ENCODE data around the gene GCNT1.
"Not testable (repeated sequence)": the region's sequence is repeated elsewhere in the genome, so short reads cannot be mapped to it uniquely, and the experiment has no call there.

GCNT1 gene

DNA sequence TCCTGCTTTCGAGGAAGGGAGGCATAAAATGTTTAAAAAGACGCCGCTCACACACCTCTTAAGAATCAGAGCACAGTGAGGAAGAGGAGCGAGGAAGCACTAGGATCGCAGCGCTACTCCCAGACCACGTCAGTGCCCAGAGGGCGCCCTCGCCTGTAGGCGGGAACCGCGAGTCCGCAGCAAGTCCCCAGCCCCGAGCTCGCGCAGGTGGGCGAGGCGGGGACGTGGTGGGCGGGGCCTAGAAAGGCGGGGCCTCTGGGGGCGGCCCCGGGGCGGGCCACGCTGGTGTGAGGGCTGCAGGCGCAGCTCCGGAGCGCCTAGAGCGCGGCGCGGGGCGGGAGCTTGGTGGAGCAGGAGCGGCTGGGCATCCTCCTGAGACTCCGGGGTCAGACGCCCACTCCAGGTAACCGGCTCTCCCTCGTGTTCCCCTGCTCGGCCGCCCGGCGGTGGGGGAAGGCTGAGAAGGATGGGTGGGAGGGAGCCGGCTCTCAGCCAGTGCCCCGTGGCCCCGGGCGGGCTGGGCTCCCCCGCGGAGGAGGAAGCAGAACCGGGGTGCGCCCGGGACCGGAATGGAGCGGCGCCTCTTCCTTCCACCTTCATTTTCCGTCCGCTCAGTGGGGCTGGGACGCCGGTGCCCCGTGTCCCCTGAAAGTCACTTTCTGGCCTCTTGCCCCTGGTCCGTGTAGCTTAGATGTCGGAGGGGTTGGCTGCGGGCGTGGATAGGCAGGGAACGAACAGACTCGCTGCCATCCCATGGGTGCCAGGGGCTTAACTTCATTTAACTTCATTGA is at the start of gene GCNT1:
Gene GCNT1, plus strand, starts transcription at position 280 of the 791 bp plus-strand sequence. CDS start 43,200 bp downstream, outside the sequence.
- DNase-seq = peak; percentile 87

GRCh38 chr9:76412638-76413037 is 46.3 kb upstream of the GCNT1 start:
- DNase-seq = no peak

DNA sequence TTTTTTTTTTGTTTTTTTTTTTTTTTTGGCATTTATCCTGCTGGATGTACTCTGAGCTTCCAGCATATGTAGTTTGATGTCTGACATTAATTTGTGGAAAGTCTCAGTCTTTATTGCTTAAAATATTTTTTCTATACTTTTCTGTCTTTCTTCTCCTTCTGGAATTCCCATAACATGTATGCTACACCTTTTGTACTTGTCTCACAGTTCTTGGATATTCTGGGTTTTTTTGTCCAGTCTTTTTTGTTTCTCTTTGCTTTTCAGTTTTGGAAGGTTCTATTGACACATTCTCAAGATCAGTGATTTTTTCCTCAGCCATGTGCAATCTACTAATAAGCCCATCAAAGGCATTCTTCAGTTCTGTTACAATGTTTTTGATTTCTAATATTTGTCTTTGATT is 45.3 kb upstream of the GCNT1 start:
- no peak for DNase-seq

GRCh38 chr9:76414661-76415060 is 44.3 kb upstream of the GCNT1 start:
- DNase-seq = no peak

DNA sequence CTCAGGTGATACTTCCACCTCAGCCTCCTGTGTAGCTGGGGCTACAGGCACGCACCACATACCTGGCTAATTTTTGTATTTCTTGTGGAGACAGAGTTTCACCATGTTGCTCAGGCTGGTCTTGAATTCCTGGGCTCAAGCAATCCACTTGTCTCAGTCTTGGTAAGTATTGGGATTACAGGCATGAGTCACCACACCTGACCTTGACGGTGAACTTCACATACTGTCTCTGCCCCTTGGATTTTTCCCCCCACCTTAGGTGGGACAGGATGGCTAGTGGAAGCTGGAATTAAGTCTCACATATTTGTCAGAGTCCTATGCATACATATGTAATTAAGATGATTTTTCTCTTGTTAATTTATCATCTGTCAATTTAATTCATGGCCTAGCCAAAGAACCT is 43.8 kb upstream of the GCNT1 start:
- no peak for DNase-seq

DNA sequence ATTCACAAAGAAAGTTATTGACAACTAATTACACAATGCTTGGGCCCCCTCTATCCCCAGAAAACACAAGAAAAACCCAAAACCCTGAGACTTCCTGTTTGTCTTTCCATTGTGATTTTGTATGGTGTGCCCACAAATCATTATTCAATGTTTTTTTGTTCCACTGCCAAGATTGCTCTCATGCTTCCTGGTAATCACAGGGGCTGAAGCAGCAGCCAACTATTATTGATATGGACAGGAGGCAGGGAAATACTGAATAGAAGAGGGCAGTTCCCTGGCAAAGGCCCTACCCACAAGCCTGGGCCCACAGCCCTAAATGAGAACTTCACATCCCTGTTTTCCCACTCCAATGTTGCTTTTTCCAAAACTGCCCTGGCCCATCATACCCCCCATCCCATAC is 43.3 kb upstream of the GCNT1 start:
- no peak for DNase-seq

- no peak for DNase-seq
These were observed 41.6 kb upstream of the GCNT1 start for GRCh38 chr9:76417394-76417793.

- no peak for DNase-seq
These were observed 39.1 kb upstream of the GCNT1 start for GRCh38 chr9:76419782-76420380.

- no peak for DNase-seq
These were observed 35.5 kb upstream of the GCNT1 start for GRCh38 chr9:76423216-76424177.

GRCh38 chr9:76424491-76424890 is 34.5 kb upstream of the GCNT1 start:
- DNase-seq = no peak

GRCh38 chr9:76425677-76426453 is 33.1 kb upstream of the GCNT1 start:
- DNase-seq = no peak

GRCh38 chr9:76426807-76427419 is 32.1 kb upstream of the GCNT1 start:
- DNase-seq = no peak

DNA sequence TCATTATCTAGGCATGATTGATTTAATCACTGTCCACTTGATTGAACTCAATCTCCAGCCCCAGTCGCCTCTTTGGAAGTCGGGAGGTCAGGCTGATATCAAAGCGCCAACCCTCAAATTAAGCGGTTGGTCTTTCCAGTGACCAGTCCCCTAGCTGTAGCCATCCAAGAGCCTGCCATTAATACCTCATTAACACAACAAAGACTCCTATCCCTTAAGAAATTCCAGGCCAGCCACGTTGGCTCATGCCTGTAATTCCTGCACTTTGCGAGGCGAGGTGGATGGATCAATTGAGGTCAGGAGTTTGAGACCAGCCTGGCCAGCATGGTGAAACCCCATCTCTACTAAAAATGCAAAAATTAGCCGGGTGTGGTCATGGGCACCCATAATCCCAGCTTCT is 27.4 kb upstream of the GCNT1 start:
- DNase-seq = no peak

GRCh38 chr9:76433406-76433805 is 25.6 kb upstream of the GCNT1 start:
- DNase-seq = no peak

- no peak for DNase-seq
These were observed 25.1 kb upstream of the GCNT1 start for GRCh38 chr9:76433836-76434235.

- DNase-seq = not testable (repeated sequence)
These were observed 24.1 kb upstream of the GCNT1 start for GRCh38 chr9:76434897-76435296.

DNA sequence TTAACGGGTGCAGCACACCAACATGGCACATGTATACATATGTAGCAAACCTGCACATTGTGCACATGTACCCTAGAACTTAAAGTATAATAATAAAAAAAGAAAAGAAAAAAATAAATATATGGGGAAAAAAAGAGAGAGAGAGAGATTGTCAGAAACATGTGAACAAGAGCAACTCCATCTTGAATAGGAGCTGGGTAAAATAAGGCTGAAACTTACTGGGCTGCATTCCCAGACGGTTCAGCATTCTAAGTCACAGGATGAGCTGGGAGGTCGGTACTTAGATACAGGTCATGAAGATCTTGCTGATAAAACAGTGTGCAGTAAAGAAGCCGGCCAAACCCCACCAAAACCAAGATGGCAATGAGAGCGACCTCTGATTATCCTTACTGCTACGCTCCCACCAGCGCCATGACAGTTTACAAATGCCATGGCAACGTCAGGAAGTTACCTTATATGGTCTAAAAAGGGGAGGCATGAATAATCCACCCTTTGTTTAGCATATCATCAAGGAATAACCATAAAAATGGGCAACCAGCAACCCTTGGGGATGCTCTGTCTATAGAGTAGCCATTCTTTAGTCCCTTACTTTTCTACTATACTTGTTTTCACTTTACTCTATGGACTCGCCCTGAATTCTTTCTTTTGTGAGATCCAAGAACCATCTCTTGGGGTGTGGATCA is 21.8 kb upstream of the GCNT1 start:
- DNase-seq = not testable (repeated sequence)

GRCh38 chr9:76438841-76439588 is 20.0 kb upstream of the GCNT1 start:
- DNase-seq = no peak

GRCh38 chr9:76441551-76442322 is 17.2 kb upstream of the GCNT1 start:
- DNase-seq = no peak

DNA sequence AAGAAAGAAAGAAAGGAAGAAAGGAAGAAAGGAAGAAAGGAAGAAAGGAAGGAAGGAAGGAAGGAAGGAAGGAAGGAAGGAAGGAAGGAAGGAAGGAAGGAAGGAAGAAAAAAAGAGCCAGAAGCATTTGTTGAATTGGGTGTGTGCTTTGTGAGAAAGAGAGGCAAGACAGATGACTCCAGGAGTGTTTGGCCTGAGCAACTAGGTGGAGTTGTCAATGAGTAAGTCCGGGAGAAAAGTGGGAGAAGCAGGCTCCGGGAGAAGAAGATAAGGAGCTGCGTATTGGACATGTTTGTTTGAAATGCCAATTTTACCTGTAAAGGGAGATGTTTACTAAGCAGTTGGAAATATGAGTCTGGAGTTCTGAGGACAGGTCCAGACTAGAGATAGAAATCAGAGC is 15.1 kb upstream of the GCNT1 start:
- no peak for DNase-seq

Data from left hindlimb (tissue), 1 donor.